Endodermal cell (in vitro differentiated cells): ENCODE data around the gene C4orf36. TPM values are rescaled to one million over a fixed set of nuclear protein-coding genes. Genes with fewer than 3 reads are reported as not detected.

Experiments used
- DNase-seq: peaks from one replicate; pipeline ENCODE4 v3.0.0-alpha.2; 2017
- H3K27ac ChIP-seq: 2 replicates; pipeline ENCODE4 v1.5.1; 2013; ENCODE audit warnings: mild to moderate bottlenecking, low read depth, low read length, moderate library complexity
- H3K27me3 ChIP-seq: 2 replicates; pipeline ENCODE4 v1.6.1; 2013; ENCODE audit warnings: mild to moderate bottlenecking, low read length, moderate library complexity; ENCODE audit not compliant: insufficient read depth, control insufficient read depth, poor library complexity, severe bottlenecking
- H3K36me3 ChIP-seq: 2 replicates; pipeline ENCODE4 v1.7.0; 2013; ENCODE audit warnings: mild to moderate bottlenecking, low read length, moderate library complexity; ENCODE audit not compliant: control insufficient read depth, insufficient read depth
- H3K4me1 ChIP-seq: one replicate; pipeline ENCODE4 v1.7.0; 2013; ENCODE audit warnings: low read length; ENCODE audit not compliant: control insufficient read depth, insufficient read depth
- H3K4me3 ChIP-seq: 2 replicates; pipeline ENCODE4 v1.5.1; 2013; ENCODE audit warnings: mild to moderate bottlenecking, low read length, moderate library complexity
- H3K9ac ChIP-seq: 2 replicates; pipeline ENCODE4 v1.6.1; 2013; ENCODE audit warnings: mild to moderate bottlenecking, low read length, moderate library complexity; ENCODE audit not compliant: poor library complexity, severe bottlenecking; ENCODE audit errors: extremely low read depth
- H3K9me3 ChIP-seq: 2 replicates; pipeline ENCODE4 v1.6.1; 2013; ENCODE audit warnings: mild to moderate bottlenecking, low read length, moderate library complexity; ENCODE audit not compliant: control insufficient read depth
- H3K27ac Mint-ChIP-seq: 2 replicates; pipeline ENCODE4 v1.8.0; 2020; ENCODE audit warnings: mixed read lengths
- H3K27me3 Mint-ChIP-seq: 2 replicates; pipeline ENCODE4 v1.8.0; 2021; ENCODE audit warnings: mild to moderate bottlenecking, mixed read lengths; ENCODE audit not compliant: insufficient read depth
- H3K36me3 Mint-ChIP-seq: 2 replicates; pipeline ENCODE4 v1.8.0; 2020; ENCODE audit warnings: low read depth, mixed read lengths
- H3K4me1 Mint-ChIP-seq: 2 replicates; pipeline ENCODE4 v1.8.0; 2020; ENCODE audit warnings: mixed read lengths
- H3K4me3 Mint-ChIP-seq: 2 replicates; pipeline ENCODE4 v1.8.0; 2020; ENCODE audit warnings: mild to moderate bottlenecking, moderate library complexity, mixed read lengths
- H3K9me3 Mint-ChIP-seq: 2 replicates; pipeline ENCODE4 v1.8.0; 2020; ENCODE audit warnings: mild to moderate bottlenecking, mixed read lengths
- CTCF ChIP-seq: fragments of 200-600 bp; sonication (generic); conservative IDR thresholded peaks from 2 replicates; pipeline ENCODE4 v1.5.0; 2021; ENCODE audit warnings: antibody characterized with exemption, mild to moderate bottlenecking
- WGBS, 2 experiments: methylation state at CpG; one replicate each; pipeline versions ENCODE4 v1.1.5 to v1.1.7; 2013; ENCODE audit warnings: missing lambda C conversion rate in 2 of 2, mixed read lengths in 1 of 2; ENCODE audit not compliant: insufficient coverage in 1 of 2, insufficient read length in 1 of 2; 5-methylcytosine and 5-hydroxymethylcytosine counted together
- total RNA-seq, 2 donors: library from RNA; stranded (reverse); fragmentation: NEBNext Ultra II Directional in 1 of 2; extraction: Animal tissue kit (Norgen Biotek cat#: 25700) in 1 of 2; gene quantifications; 2 replicates in 1 of 2; 3 replicates in 1 of 2; pipeline ENCODE4 v1.2.1, GENCODE V29; 2021

Gene C4orf36
- total RNA-seq, 2 donors from 2014 or later = 2.2 to 3.7 TPM

DNA sequence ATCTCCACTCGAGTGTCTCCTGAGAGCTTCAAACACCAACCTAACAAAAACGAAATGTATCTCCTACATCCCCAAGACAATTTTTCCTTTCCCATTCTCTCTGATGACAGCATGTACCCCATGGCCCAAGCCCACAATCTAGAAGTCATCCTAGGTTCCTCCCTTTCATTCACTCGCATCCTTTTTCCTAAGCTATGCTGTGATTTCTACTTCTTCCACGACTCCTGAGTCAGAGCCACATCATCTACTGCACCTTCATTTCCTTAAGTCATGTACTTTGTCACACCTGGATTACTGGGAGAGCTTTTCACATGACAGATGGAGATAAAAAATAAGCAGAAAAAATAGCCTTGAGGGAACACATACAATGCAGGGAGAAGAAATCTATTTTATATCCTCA is 20.1 kb downstream of the C4orf36 start:
- H3K4me1 ChIP-seq = no peaks in the 10 kb centered on the region
- no peaks in the 10 kb centered on the region for H3K36me3 ChIP-seq
- no peaks in the 10 kb centered on the region for H3K36me3 Mint-ChIP-seq
- no peaks in the 10 kb centered on the region for H3K4me1 Mint-ChIP-seq
- no peaks in the 10 kb centered on the region for H3K9me3 ChIP-seq
- no peak for DNase-seq
- H3K4me3 ChIP-seq = no peak overlapping the region
- H3K27ac ChIP-seq = no peak overlapping the region
- peaks cover 5% of the 10 kb centered on the region for H3K9me3 Mint-ChIP-seq
- H3K4me3 Mint-ChIP-seq = no peak overlapping the region
- H3K27me3 Mint-ChIP-seq = peaks cover 3% of the 10 kb centered on the region
- H3K27me3 ChIP-seq = no peaks in the 10 kb centered on the region
- TF ChIP-seq CTCF = no peak
- H3K27ac Mint-ChIP-seq = no peak overlapping the region
- H3K9ac ChIP-seq = no peak overlapping the region
- WGBS, 2 experiments = 89 to 92% methylated on average over 2 to 4 of the region's 4 CpGs

- DNase-seq = no peak
- TF ChIP-seq CTCF = no peak
- no peak overlapping the region for H3K4me3 Mint-ChIP-seq
- peaks cover 5% of the 10 kb centered on the region for H3K9me3 Mint-ChIP-seq
- H3K4me1 Mint-ChIP-seq = no peaks in the 10 kb centered on the region
- Histone ChIP-seq H3K4me3 (no peak overlapping the region), H3K4me1 (no peaks in the 10 kb centered on the region), H3K9ac (no peak overlapping the region), H3K9me3 (no peaks in the 10 kb centered on the region), H3K36me3 (no peaks in the 10 kb centered on the region), H3K27ac (no peak overlapping the region), H3K27me3 (no peaks in the 10 kb centered on the region)
- H3K36me3 Mint-ChIP-seq = no peaks in the 10 kb centered on the region
- peaks cover 3% of the 10 kb centered on the region for H3K27me3 Mint-ChIP-seq
- WGBS, 2 experiments = 91% methylated on average over 8 to 9 of the region's 9 CpGs
- no peak overlapping the region for H3K27ac Mint-ChIP-seq
Observed at GRCh38 chr4:86870442-86871069, 21.7 kb downstream of the C4orf36 start.

DNA sequence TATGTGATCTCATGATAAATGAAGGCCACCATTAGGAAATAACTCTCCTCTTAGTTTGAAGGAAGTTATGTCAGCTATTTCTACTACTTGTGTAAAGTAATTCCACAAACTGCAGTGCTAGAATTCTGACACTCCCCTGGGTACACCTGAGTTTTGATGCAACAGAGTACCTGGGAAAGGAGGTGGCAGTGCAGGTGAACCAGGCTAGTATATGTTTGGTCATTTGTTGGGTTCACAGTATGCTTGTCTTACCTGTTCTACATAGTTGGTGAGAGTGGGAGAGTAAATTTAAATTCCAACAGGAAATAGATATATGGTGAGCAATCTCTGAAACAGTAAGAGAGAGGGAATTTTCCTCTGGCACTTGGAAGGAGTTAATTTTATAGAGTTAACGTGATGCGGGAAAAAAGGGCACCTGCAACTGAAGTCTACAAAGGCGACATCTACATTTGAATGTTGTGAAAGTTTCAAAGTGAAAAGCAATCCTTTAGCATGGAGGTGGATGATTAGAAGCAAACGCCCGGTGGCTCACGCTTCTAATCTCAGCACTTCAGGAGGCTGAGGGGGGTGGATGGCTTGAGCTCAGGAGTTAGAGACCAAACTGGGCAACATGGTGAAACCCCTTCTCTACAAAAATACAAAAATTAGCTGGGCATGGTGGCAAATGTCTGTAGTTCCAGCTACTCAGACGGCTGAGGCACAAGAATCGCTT is 34.7 kb downstream of the C4orf36 start:
- H3K9me3 Mint-ChIP-seq = no peaks in the 10 kb centered on the region
- H3K27ac Mint-ChIP-seq = no peak overlapping the region
- H3K4me3 ChIP-seq = no peak overlapping the region
- no peaks in the 10 kb centered on the region for H3K36me3 ChIP-seq
- H3K4me3 Mint-ChIP-seq = peak overlapping the region; percentile 6
- 23 to 37% methylated on average over 7 to 8 of the region's 8 CpGs for WGBS, 2 experiments
- peaks cover 24% of the 10 kb centered on the region for H3K4me1 Mint-ChIP-seq
- no peaks in the 10 kb centered on the region for H3K36me3 Mint-ChIP-seq
- no peak overlapping the region for H3K27ac ChIP-seq
- no peaks in the 10 kb centered on the region for H3K9me3 ChIP-seq
- H3K27me3 Mint-ChIP-seq = peaks cover 11% of the 10 kb centered on the region
- no peak for TF ChIP-seq CTCF
- DNase-seq = peak; percentile 60
- no peak overlapping the region for H3K9ac ChIP-seq
- H3K4me1 ChIP-seq = peaks cover 16% of the 10 kb centered on the region
- no peaks in the 10 kb centered on the region for H3K27me3 ChIP-seq
